DMS 273 (cell line): ENCODE results near the gene AEBP1.

Source experiments
- DNase-seq: peaks from one replicate; lab custom pipeline; 2025; ENCODE audit not compliant: unreplicated experiment; lab: John Stamatoyannopoulos, UW

The AEBP1 gene

GRCh38 chr7:44084701-44085100, 19.4 kb upstream of the AEBP1 start:
- no peak for DNase-seq

- peak; percentile 44 for DNase-seq
Observed at GRCh38 chr7:44085546-44085945, 18.6 kb upstream of the AEBP1 start.

GRCh38 chr7:44086627-44087026, 17.5 kb upstream of the AEBP1 start:
- DNase-seq, result no peak

GRCh38 chr7:44087911-44088838, 16.0 kb upstream of the AEBP1 start:
- DNase-seq, result peak; percentile 46

- DNase-seq, result no peak
Observed at GRCh38 chr7:44093102-44093641, 11.0 kb upstream of the AEBP1 start.

- no peak for DNase-seq
Observed at GRCh38 chr7:44094365-44094764, 9.8 kb upstream of the AEBP1 start.

- no peak for DNase-seq
Observed at GRCh38 chr7:44094883-44095592, 9.1 kb upstream of the AEBP1 start.

GRCh38 chr7:44095781-44096180, 8.4 kb upstream of the AEBP1 start:
- DNase-seq, result no peak

GRCh38 chr7:44096326-44096881, 7.7 kb upstream of the AEBP1 start:
- no peak for DNase-seq

GRCh38 chr7:44097064-44097932, 6.8 kb upstream of the AEBP1 start:
- peak; percentile 39 for DNase-seq

- DNase-seq, result no peak
Observed at GRCh38 chr7:44098092-44099068, 5.8 kb upstream of the AEBP1 start.

GRCh38 chr7:44099669-44100068, 4.5 kb upstream of the AEBP1 start:
- DNase-seq, result peak; percentile 53

- DNase-seq, result peak; percentile 76
Observed at GRCh38 chr7:44100458-44101302, 3.5 kb upstream of the AEBP1 start.

GRCh38 chr7:44101303-44101965, 2.7 kb upstream of the AEBP1 start:
- DNase-seq, result no peak

- DNase-seq, result no peak
Observed at GRCh38 chr7:44101966-44102845, 1.9 kb upstream of the AEBP1 start.

- DNase-seq, result no peak
Observed at GRCh38 chr7:44102846-44103565, 1.1 kb upstream of the AEBP1 start.
